Measurements from ENCODE around the gene ALS2CL. TPM values are rescaled to one million over a fixed set of nuclear protein-coding genes. Genes with fewer than 3 reads are reported as not detected.
A peak's percentile ranks its signal among the peaks of the same experiment; 100 is the strongest.

ALS2CL gene
- total RNA-seq, 1 donor from 2014 or later, result 37.0 TPM

DNA sequence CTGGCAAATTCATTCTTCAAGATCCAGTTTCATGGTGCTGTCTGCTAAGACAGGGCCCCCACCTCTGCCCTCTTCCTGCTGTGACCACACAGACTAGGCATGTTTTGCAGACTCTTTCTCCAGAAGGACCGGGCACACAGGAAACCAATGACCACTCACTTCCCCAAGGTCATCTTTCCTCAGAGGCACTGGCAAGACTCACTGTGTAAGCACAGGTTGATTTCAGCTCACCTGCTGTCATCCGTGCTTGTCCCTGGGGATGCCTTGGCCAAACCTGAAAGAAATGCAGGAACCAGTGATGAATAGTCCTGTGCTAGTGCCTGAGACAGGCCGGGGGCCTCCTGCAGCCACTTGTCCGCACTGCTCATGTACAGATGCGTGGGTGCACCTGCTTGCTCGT is 33.5 kb downstream of the ALS2CL start:
- intact Hi-C loops (cut with DNase I), result no loop called here
- no peak for ATAC-seq (ENCODE audit: poor library complexity)
- no peak for DNase-seq

DNA sequence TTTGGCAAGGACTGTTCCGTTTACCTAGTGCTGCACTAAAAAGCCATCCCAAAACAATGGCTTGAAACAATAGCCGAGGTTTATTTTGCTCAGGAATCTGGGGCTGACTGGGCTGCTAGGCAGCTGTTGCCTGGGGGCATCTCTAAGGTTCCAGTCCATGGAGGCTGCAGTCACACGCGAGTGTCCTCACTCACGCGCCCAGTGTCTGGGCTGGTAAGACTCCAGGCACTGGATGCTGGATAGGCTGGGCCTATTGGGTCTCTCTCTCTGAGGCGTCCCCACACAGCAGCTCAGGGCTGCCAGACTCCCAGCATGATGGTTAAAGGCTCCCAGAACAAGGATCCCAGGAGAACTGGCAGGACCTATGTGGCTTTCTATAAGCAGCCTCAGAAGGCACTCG is 34.2 kb downstream of the ALS2CL start:
- intact Hi-C loops (cut with DNase I), result no loop called here
- no peak for ATAC-seq (ENCODE audit: poor library complexity)

DNA sequence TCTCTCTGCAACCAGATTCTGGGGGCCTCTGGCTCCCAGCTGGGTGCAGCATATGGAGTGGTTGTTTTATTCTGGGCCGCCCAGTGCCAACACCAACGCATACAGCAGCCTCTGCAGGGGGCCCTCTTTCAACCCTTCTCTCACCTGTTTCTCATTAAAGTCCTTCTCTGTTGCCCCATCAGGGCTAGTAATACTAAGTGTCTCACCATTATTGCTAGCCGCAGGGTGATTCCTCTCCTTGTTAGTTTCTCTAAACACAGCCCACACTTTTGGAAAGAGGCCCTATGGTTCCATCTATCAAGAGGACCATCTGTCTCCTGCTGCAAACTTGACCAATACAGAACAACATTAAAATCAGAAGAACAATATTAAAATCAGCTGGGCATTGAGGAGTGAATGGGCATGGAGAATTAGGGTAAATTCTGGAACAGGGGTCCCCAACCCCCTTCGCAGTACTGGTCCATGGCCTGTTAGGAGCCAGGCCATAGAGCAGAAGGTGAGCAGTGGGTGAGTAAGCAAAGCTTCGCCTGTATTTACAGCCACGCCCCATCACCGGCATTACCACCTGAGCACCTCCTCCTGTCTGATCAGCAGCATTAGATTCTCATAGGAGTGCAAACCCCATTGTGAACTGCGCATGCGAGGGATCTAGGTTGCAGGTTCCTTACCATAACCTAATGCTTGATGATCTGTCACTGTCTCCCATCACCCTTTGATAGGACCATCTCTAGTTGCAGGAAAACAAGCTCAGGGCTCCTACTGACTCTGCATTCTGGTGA is 36.5 kb downstream of the ALS2CL start:
- no peak for DNase-seq
- no peak for ATAC-seq (ENCODE audit: poor library complexity)
- intact Hi-C loops (cut with DNase I), result no loop called here

More for the DNA sequence above, 34.2 kb downstream of the ALS2CL start:
- no peak for DNase-seq

DNA sequence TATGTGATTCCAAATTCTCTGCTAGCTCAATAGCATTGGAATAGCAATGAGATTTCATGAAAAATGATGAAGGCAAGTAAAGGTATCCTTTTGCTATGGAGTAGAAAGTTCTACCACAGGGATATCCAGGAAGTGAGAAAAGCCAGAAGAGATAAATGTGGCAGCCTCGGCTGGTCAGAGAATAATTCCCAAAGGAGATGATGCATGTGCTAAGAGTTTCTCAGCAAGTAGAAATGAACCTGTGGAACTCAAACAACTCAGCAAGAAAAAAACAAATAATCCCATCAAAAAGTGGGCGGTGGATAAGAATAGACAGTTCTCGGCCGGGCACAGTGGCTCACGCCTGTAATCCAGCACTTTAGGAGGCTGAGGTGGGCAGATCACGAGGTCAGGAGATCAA is 38.2 kb downstream of the ALS2CL start:
- intact Hi-C loops (cut with DNase I), result no loop called here
- ATAC-seq (ENCODE audit: poor library complexity), result no peak
- DNase-seq, result no peak

DNA sequence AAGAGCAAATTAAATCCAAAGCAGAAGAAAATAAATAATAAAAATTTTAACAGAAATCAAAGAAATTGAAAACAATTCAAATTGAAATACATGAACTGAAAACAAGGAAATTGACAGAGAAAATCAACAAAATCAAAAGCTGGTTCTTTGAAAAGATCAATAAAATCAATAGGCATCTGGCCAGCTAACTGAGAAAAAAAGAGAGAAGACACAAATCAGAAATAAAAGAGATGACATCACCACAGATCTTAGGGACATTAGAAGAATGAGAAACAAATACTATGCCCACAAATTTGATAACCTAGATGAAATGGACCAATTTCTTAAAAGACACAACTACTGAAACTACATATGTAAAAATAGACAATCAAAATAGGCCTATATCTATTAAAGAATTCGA is 42.4 kb downstream of the ALS2CL start:
- DNase-seq, result no peak
- no peak for ATAC-seq (ENCODE audit: poor library complexity)
- intact Hi-C loops (cut with DNase I), result no loop called here

DNA sequence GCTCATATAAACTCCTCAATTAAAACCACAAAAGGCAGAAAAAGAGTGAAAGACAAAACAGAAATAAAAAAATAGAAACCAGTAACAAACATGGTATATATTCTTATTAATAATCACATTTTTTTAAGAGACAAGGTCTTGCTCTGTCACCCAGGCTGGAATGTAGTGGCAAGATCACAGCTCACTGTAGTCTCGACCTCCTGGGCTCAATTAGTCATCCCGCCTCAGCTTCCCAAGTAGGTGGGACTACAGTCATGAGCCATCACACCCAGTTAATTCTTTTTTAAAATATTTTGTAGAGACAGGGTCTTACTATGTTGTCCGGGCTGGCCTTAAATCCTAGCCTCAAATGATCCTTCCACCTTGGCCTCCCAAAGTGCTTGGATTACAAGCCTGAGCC is 44.0 kb downstream of the ALS2CL start:
- DNase-seq, result no peak
- no peak for ATAC-seq (ENCODE audit: poor library complexity)
- intact Hi-C loops (cut with DNase I), result no loop called here

DNA sequence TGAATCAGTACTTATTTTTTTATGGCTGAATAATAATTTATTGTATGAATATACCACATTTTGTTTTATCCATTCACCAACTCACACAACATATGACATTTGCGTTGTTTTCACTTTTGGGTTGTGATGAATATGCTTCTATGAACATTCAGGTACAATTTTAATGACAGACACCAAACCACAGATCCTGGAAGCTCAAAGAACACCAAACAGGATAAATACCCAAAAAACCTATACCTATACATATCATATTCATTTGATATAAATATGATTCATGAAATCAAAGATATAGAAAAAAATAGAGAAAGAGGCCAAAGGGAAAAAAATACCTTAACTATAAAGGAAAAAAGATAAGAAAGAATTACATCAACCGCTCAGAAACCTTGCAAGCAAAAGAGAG is 45.4 kb downstream of the ALS2CL start:
- intact Hi-C loops (cut with DNase I), result no loop called here
- no peak for ATAC-seq (ENCODE audit: poor library complexity)
- no peak for DNase-seq

DNA sequence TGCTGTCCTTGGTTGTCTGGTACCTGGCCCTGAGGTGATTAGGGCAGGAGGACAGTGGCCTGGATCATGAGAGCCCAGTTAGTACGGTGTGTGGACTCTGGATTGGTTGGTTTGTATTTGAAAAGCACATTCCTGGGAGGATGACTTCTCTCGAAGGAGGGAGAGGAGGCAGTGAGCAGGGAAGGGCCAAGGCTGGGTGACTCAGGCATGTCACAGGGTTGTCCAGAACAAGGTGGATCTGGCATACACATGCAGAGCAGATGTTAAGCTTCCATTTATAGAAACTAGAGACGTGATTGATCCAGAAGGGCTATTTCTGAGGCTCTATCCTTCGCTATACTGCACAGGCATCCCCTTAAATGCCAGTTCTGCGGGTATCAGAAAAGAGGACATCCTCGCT is 46.8 kb downstream of the ALS2CL start:
- DNase-seq (no peak), ATAC-seq (ENCODE audit: poor library complexity) (peak; percentile 39)
- intact Hi-C loops (cut with DNase I), result no loop called here

DNA sequence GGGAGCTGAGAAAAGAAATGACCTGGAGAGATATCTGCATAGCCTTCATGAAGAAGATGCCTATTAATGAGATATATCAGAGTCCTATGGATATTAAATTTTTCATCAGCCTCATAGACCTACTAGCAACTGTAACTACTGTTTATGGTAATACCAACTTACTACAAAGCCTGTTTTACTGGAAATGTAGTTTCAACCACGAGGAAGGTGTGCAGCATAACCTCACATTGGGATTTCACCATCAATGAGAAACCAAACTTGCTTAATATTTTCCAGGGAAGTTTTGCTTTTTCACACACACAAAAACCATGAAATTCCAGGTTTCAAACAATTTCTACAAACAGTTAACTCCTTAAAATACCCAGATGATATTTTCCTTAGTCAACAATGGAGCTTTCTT is 49.8 kb downstream of the ALS2CL start:
- ATAC-seq (ENCODE audit: poor library complexity) (no peak), DNase-seq (no peak)
- intact Hi-C loops (cut with DNase I), result no loop called here

DNA sequence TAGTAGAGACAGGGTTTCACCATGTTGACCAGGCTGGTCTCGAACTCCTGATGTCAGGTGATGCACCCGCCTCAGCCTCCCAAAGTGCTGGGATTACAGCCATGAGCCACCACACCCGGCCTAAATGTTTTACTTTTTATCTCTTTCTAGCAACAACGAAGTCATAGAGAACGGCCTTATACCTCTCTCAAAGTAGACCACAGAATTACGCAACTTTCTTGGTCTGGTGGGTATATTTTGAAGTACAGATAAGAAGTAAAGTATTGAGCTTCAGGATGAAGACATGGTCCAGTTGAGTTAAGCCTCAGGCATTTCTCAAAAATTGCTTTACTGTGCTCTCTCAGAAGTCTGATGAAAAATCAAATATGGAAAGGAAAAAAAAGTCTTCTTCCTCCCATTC is 50.5 kb downstream of the ALS2CL start:
- intact Hi-C loops (cut with DNase I), result no loop called here
- ATAC-seq (ENCODE audit: poor library complexity), result no peak
- DNase-seq, result no peak

DNA sequence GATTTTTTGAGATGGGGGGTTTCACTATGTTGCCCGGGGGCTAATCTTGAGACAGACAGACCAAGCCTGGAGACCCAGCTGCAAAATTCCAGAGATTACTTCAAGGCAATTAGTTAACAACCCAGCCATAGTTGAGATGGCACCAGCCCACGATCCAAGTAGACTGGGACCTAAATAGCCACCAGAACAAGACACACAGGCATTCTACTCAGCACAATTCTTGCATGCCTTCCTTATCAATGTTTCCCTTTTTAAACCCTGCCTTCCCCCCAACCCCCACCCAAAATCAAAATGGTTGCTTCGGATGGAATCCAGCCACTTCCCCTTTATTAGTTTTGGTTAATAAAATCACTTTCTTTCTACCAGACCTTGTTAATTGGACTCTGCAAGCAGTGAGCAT is 52.6 kb downstream of the ALS2CL start:
- intact Hi-C loops (cut with DNase I), result no loop called here
- DNase-seq, result no peak
- peak; percentile 56 for ATAC-seq (ENCODE audit: poor library complexity)

DNA sequence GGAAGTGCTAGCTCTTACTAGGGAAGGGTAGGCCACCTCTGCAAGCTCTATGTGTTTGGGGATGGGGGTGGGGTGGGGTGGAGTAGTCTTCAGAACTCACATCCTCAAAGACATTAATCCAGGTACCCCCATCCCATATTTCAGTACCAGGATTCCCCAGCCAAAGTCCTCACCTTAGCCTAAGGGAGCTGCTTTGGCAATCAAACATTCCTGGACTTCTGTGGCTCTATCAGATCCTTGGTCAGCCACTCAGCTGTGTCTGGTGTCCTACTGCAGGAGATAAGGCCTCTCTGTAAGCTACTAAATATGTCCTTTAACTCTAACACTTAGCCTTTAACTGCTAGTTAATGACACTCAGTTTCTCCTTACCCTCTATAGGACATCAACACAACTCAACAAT is 54.3 kb downstream of the ALS2CL start:
- intact Hi-C loops (cut with DNase I), result no loop called here
- DNase-seq (no peak), ATAC-seq (ENCODE audit: poor library complexity) (no peak)

DNA sequence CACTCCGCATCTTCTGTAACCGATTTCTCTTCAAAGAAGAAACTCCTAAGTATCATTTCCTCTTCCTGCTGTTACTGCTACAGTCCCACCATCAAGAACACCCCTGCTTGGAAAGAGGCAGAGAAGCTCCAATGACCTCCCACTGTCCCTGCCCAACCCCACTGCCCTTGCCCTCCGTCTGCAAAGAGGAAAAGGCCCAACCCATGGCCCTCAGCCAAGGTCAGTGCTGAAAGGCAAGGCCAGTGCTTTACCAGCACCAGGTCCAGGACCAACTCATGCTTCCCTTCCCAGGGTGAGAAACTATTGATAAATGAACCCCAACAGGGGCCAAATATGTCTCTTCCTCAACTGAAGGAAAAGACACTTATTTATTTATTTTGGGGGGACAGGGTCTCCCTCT is 58.6 kb downstream of the ALS2CL start:
- ATAC-seq (ENCODE audit: poor library complexity) (no peak), DNase-seq (no peak)
- intact Hi-C loops (cut with DNase I), result loop anchor here (5.0 kb wide), 1 partner anchor 148 kb away; no protein-coding TSS in a partner anchor

DNA sequence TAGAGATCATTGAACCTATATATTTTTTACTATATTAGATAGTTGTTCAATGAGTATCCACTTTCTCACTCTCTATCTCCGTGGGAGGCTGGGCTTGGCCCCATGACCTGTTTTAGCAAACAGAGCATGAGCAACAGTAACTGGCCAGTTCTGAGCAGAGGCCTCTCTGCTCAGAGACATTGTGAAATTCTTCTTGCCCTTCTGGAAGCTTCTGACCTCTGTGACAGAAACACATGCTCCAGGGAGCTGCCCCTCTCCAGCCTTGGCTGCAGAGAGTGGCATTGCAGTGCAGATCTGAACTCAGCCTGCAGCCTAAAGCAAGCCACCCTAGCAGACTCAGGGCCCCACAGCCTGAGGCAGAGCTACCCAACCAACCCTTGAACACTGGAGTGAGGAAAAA is 60.7 kb downstream of the ALS2CL start:
- intact Hi-C loops (cut with DNase I), result loop anchor here (5.0 kb wide), 1 partner anchor 145 kb away; no protein-coding TSS in a partner anchor
- ATAC-seq (ENCODE audit: poor library complexity) (no peak), DNase-seq (peak; percentile 50)

DNA sequence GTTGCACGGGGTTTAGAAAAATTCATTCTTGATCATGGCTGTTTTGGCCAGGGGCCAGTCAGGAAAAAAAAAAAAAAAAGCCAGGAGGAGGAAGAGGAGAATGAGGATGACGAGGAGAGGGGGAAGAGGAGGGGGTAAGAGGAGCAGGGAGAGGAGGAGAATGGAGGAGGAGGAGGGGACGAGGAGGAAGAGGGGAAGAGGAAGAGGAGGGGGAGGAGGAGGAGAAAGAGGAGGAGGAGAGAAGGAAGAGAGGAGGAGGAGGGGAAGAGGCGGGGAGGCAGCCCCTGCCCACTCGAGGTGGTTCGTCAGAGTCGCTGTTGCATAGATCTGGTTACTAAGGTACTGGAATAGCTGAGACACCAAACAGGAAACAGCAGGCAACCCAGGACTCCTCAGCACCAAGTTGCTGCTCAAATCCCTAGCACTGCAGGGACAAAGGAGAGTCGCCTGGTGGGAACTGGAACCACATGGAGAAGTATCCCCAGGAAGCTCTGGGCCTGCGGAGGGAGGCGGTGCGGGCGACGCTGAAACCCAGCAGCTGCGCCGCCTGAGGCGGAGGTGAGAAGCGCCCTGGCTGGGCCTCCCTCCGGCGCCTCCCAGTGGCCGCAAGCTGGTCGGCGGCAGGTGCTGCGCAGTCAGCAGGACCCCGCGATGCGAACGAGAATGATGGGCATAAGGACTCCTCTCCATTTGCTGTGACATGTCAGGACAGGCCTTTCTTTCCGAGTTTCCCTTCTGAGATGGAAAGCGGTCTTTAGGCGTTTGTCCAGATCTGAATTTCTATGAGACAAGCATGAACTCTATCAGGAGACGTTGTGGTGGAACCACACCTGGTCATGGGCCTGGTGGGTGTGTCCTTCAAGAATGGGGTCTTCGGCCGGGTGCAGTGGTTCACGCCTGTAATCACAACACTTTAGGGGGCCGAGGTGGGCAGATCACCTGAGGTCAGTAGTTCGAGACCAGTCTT is 63.6 kb downstream of the ALS2CL start:
- DNase-seq (peak; percentile 90), ATAC-seq (ENCODE audit: poor library complexity) (peak; percentile 94)
- intact Hi-C loops (cut with DNase I), result loop anchor here (5.0 kb wide), 1 partner anchor 143 kb away; no protein-coding TSS in a partner anchor

DNA sequence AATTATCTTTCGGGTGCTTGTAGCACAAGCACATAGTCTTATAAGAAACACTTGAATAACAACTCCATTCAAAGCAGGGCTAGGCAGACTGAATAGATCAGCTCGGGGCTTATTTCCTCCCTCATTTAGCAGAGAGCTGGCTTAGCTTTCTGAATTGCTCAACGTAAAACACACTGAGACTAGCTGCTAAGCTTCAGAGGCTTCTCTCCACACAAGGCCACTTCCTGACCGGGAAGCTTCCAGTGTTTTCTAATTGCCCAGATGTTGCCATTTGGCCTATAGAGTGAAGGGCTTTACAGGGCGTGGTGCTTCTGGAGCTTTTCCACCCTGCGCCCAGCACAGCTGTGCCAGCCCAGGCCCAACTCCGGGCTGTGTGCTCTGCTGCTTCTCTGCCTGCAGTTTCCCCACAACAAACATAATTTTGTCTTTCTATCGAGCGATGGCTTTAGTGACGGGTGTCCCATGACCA is 64.5 kb downstream of the ALS2CL start:
- ATAC-seq (ENCODE audit: poor library complexity) (peak; percentile 42), DNase-seq (peak; percentile 51)
- intact Hi-C loops (cut with DNase I), result no loop called here

DNA sequence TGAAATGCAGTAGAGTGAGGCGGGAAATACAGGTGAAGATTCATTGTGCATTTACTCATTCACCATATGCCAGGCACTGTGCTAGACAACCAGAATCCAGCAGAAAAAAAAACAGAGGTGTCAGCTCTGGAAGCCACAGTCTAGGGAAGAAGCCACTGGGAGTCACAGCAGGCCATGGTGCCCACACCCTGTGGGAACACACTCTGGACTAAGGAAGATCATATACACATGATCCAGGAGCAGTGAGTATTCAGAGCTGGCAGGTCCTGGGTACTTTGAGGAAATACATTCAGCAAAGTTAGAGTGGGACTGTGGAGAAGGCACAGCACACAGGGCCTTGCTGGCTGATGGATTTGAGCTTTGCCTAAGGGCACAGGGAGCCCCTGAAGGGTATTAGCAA is 66.4 kb downstream of the ALS2CL start:
- intact Hi-C loops (cut with DNase I), result no loop called here
- DNase-seq (no peak), ATAC-seq (ENCODE audit: poor library complexity) (no peak)

DNA sequence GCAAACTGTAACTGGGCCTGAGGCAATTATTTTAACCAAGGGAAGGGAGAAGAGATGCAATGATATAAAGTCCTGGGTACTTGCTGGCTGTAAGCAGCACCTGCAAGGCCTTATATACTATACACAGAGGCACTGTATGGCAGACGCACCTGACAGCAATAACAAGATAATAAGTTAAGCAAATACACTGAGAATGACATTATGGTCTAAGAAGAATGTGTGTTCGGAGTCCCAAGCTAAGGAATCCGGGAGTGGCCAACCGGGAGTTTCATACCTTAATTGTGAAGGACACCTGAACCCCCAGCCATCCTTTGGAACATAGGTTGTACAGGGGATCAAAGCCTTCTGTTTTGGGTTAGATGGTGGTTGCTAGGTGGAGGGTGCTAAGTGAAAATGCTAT is 67.4 kb downstream of the ALS2CL start:
- intact Hi-C loops (cut with DNase I), result no loop called here
- no peak for DNase-seq

DNA sequence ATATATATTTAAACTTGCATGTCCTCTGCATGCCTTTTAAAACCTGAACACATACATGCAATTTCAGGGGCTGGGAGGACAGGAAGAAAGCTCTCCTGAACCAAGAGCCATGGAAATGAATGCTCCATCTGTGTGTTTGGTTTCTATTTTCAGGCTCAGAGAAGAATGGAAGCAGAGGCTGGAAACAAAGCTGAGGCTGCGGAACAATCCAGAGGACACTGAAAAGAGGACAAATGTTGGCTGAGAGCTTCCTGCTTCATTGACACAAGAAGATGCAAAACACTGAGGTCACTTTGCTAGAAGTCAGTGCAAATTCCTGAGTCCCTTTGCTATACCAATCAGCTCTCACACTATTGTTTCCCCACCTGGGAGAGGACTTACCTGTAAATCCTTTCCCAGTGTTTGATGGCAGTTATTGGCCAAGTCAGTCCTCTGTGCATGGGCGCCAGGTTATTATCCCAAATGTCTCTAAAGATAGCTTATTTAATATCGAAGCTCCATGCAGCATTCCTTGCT is 68.4 kb downstream of the ALS2CL start:
- intact Hi-C loops (cut with DNase I), result no loop called here
- no peak for DNase-seq
- no peak for ATAC-seq (ENCODE audit: poor library complexity)

More for the DNA sequence above, 67.4 kb downstream of the ALS2CL start:
- ATAC-seq (ENCODE audit: poor library complexity), result no peak

Data from Right ventricle myocardium superior (tissue), 1 donor.